NCI-H446 (cell line): ENCODE data around the gene ENTREP3.

Experiments used
- DNase-seq, 2 experiments: peaks; one replicate each; lab custom pipeline; 2025; lab: John Stamatoyannopoulos, UW

Gene ENTREP3

DNA sequence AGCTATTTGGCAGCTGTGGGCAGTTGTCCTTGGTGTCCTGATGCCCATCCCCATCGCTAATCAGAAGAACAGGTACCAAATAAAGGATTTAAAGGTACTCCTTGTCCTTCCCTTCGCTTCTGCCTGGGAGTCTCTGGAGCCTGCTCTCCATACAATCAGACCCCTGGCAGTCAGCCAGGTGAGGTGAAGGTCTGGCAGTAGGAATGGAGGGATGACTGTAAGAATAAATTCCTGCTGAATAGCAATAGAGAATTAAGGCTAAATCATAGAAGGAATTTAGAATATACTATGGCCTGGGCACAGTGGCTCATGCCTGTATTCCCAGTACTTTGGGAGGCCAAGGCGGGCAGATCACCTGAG is 56.8 kb downstream of the ENTREP3 start:
- DNase-seq, result no peak

- DNase-seq, result no peak
Observed at GRCh38 chr1:155197901-155198546, 57.3 kb downstream of the ENTREP3 start.
